ENCODE results near the gene FCRL6.
A peak's percentile ranks its signal among the peaks of the same experiment; 100 is the strongest.

Gene FCRL6

GRCh38 chr1:159781992-159782391 lies 20.2 kb upstream of the FCRL6 start:
- no peaks in the 10 kb centered on the region for H3K9me3 ChIP-seq (ENCODE audit: control insufficient read depth, low read length)
- H3K18ac ChIP-seq (ENCODE audit: low read depth in 1 of 2, low read length in 2 of 2), result no peak overlapping the region
- H2BK12ac ChIP-seq (ENCODE audit: low read length in 2 of 2), result no peak overlapping the region
- H3K4me1 ChIP-seq (ENCODE audit: control insufficient read depth, insufficient read depth, low read depth, low read length), result peaks cover 19% of the 10 kb centered on the region
- H3K9ac ChIP-seq (ENCODE audit: low read length), result peak overlapping the region; percentile 74
- no peak overlapping the region for H3K4me2 ChIP-seq (ENCODE audit: low read length, poor library complexity, severe bottlenecking)
- no peaks in the 10 kb centered on the region for H3K27me3 ChIP-seq (ENCODE audit: control insufficient read depth in 1 of 2, insufficient read depth in 1 of 2, low read length in 2 of 2)
- H4K91ac ChIP-seq (ENCODE audit: low read length), result no peak overlapping the region
- H2BK5ac ChIP-seq (ENCODE audit: low read depth, low read length, poor library complexity, severe bottlenecking), result no peak overlapping the region
- H3K27ac ChIP-seq (ENCODE audit: low read length, poor library complexity, severe bottlenecking), result no peak overlapping the region
- no peak overlapping the region for H2BK120ac ChIP-seq (ENCODE audit: low read depth, low read length)
- no peak overlapping the region for H2AK5ac ChIP-seq (ENCODE audit: low read length, severe bottlenecking)
- H3K36me3 ChIP-seq (ENCODE audit: control insufficient read depth in 1 of 2, insufficient read depth in 2 of 2, low read depth in 1 of 2, low read length in 2 of 2), result peaks cover 0 to 12% of the 10 kb centered on the region in 2 experiments
- WGBS, result 96% methylated on average over 11 of the region's 12 CpGs
- H4K8ac ChIP-seq (ENCODE audit: low read length), result no peak overlapping the region
- H3K4ac ChIP-seq (ENCODE audit: low read depth in 1 of 2, low read length in 2 of 2), result no peak overlapping the region
- H2BK15ac ChIP-seq (ENCODE audit: low read depth, poor library complexity, severe bottlenecking), result no peak overlapping the region
- no peak overlapping the region for H3K14ac ChIP-seq (ENCODE audit: low read length in 2 of 2)
- peaks cover 23% of the 10 kb centered on the region for H3K79me1 ChIP-seq (replicated peaks; ENCODE audit: low read length, poor library complexity, severe bottlenecking)
- H2AFZ ChIP-seq (ENCODE audit: low read depth, low read length), result no peak overlapping the region
- H3K23ac ChIP-seq (ENCODE audit: low read length in 2 of 2), result no peak overlapping the region
- peak overlapping the region in 1 of 2 experiments; percentile 85 for H3K4me3 ChIP-seq (ENCODE audit: insufficient read depth in 1 of 2, low read depth in 1 of 2, low read length in 2 of 2)
- no peak for DNase-seq

- H2AK5ac ChIP-seq (ENCODE audit: low read length, severe bottlenecking), result no peak overlapping the region
- H3K9me3 ChIP-seq (ENCODE audit: control insufficient read depth, low read length), result no peaks in the 10 kb centered on the region
- H4K91ac ChIP-seq (ENCODE audit: low read length), result no peak overlapping the region
- no peak overlapping the region for H3K27ac ChIP-seq (ENCODE audit: low read length, poor library complexity, severe bottlenecking)
- no peak overlapping the region for H2AFZ ChIP-seq (ENCODE audit: low read depth, low read length)
- peaks cover 0 to 12% of the 10 kb centered on the region in 2 experiments for H3K36me3 ChIP-seq (ENCODE audit: control insufficient read depth in 1 of 2, insufficient read depth in 2 of 2, low read depth in 1 of 2, low read length in 2 of 2)
- no peak overlapping the region for H2BK120ac ChIP-seq (ENCODE audit: low read depth, low read length)
- no peaks in the 10 kb centered on the region for H3K27me3 ChIP-seq (ENCODE audit: control insufficient read depth in 1 of 2, insufficient read depth in 1 of 2, low read length in 2 of 2)
- peaks cover 19% of the 10 kb centered on the region for H3K4me1 ChIP-seq (ENCODE audit: control insufficient read depth, insufficient read depth, low read depth, low read length)
- H3K4me2 ChIP-seq (ENCODE audit: low read length, poor library complexity, severe bottlenecking), result no peak overlapping the region
- H2BK5ac ChIP-seq (ENCODE audit: low read depth, low read length, poor library complexity, severe bottlenecking), result no peak overlapping the region
- DNase-seq, result no peak
- H2BK12ac ChIP-seq (ENCODE audit: low read length in 2 of 2), result no peak overlapping the region
- WGBS, result 44% methylated on average over 1 of the region's 1 CpG
- no peak overlapping the region for H4K8ac ChIP-seq (ENCODE audit: low read length)
- H3K9ac ChIP-seq (ENCODE audit: low read length), result no peak overlapping the region
- no peak overlapping the region for H3K18ac ChIP-seq (ENCODE audit: low read depth in 1 of 2, low read length in 2 of 2)
- H3K23ac ChIP-seq (ENCODE audit: low read length in 2 of 2), result no peak overlapping the region
- no peak overlapping the region for H3K14ac ChIP-seq (ENCODE audit: low read length in 2 of 2)
- H2BK15ac ChIP-seq (ENCODE audit: low read depth, poor library complexity, severe bottlenecking), result no peak overlapping the region
- peaks cover 23% of the 10 kb centered on the region for H3K79me1 ChIP-seq (replicated peaks; ENCODE audit: low read length, poor library complexity, severe bottlenecking)
- no peak overlapping the region for H3K4ac ChIP-seq (ENCODE audit: low read depth in 1 of 2, low read length in 2 of 2)
- H3K4me3 ChIP-seq (ENCODE audit: insufficient read depth in 1 of 2, low read depth in 1 of 2, low read length in 2 of 2), result no peak overlapping the region
These were observed 18.4 kb upstream of the FCRL6 start for GRCh38 chr1:159783724-159784123.

GRCh38 chr1:159786465-159786864 lies 15.7 kb upstream of the FCRL6 start:
- H3K27me3 ChIP-seq (ENCODE audit: control insufficient read depth in 1 of 2, insufficient read depth in 1 of 2, low read length in 2 of 2), result peaks cover 2 to 4% of the 10 kb centered on the region in 2 experiments
- H2BK15ac ChIP-seq (ENCODE audit: low read depth, poor library complexity, severe bottlenecking), result no peak overlapping the region
- no peak overlapping the region for H4K91ac ChIP-seq (ENCODE audit: low read length)
- no peak overlapping the region for H3K27ac ChIP-seq (ENCODE audit: low read length, poor library complexity, severe bottlenecking)
- H3K36me3 ChIP-seq (ENCODE audit: control insufficient read depth in 1 of 2, insufficient read depth in 2 of 2, low read depth in 1 of 2, low read length in 2 of 2), result peaks cover 0 to 12% of the 10 kb centered on the region in 2 experiments
- no peak overlapping the region for H3K14ac ChIP-seq (ENCODE audit: low read length in 2 of 2)
- H2BK120ac ChIP-seq (ENCODE audit: low read depth, low read length), result no peak overlapping the region
- H3K18ac ChIP-seq (ENCODE audit: low read depth in 1 of 2, low read length in 2 of 2), result no peak overlapping the region
- no peak overlapping the region for H3K4ac ChIP-seq (ENCODE audit: low read depth in 1 of 2, low read length in 2 of 2)
- H3K9ac ChIP-seq (ENCODE audit: low read length), result no peak overlapping the region
- no peak overlapping the region for H3K4me2 ChIP-seq (ENCODE audit: low read length, poor library complexity, severe bottlenecking)
- no peak overlapping the region for H4K8ac ChIP-seq (ENCODE audit: low read length)
- no peak overlapping the region for H3K23ac ChIP-seq (ENCODE audit: low read length in 2 of 2)
- peaks cover 13% of the 10 kb centered on the region for H3K4me1 ChIP-seq (ENCODE audit: control insufficient read depth, insufficient read depth, low read depth, low read length)
- no peak for DNase-seq
- no peak overlapping the region for H2AFZ ChIP-seq (ENCODE audit: low read depth, low read length)
- no peak overlapping the region for H2BK12ac ChIP-seq (ENCODE audit: low read length in 2 of 2)
- 92% methylated on average over 2 of the region's 3 CpGs for WGBS
- H3K79me1 ChIP-seq (replicated peaks; ENCODE audit: low read length, poor library complexity, severe bottlenecking), result peaks cover 16% of the 10 kb centered on the region
- no peak overlapping the region for H3K4me3 ChIP-seq (ENCODE audit: insufficient read depth in 1 of 2, low read depth in 1 of 2, low read length in 2 of 2)
- H2BK5ac ChIP-seq (ENCODE audit: low read depth, low read length, poor library complexity, severe bottlenecking), result no peak overlapping the region
- no peak overlapping the region for H2AK5ac ChIP-seq (ENCODE audit: low read length, severe bottlenecking)
- H3K9me3 ChIP-seq (ENCODE audit: control insufficient read depth, low read length), result no peaks in the 10 kb centered on the region

- Histone ChIP-seq H4K8ac (ENCODE audit: low read length) (no peak overlapping the region), H3K27ac (ENCODE audit: low read length, poor library complexity, severe bottlenecking) (no peak overlapping the region), H3K27me3 (ENCODE audit: control insufficient read depth in 1 of 2, insufficient read depth in 1 of 2, low read length in 2 of 2) (peaks cover 8 to 9% of the 10 kb centered on the region in 2 experiments), H3K4me2 (ENCODE audit: low read length, poor library complexity, severe bottlenecking) (no peak overlapping the region), H3K23ac (ENCODE audit: low read length in 2 of 2) (no peak overlapping the region), H3K4me1 (ENCODE audit: control insufficient read depth, insufficient read depth, low read depth, low read length) (peaks cover 10% of the 10 kb centered on the region), H2BK12ac (ENCODE audit: low read length in 2 of 2) (no peak overlapping the region), H2BK120ac (ENCODE audit: low read depth, low read length) (no peak overlapping the region), H2AK5ac (ENCODE audit: low read length, severe bottlenecking) (no peak overlapping the region), H3K4me3 (ENCODE audit: insufficient read depth in 1 of 2, low read depth in 1 of 2, low read length in 2 of 2) (no peak overlapping the region), H3K36me3 (ENCODE audit: control insufficient read depth in 1 of 2, insufficient read depth in 2 of 2, low read depth in 1 of 2, low read length in 2 of 2) (peaks cover 0 to 10% of the 10 kb centered on the region in 2 experiments), H3K9me3 (ENCODE audit: control insufficient read depth, low read length) (no peaks in the 10 kb centered on the region), H2AFZ (ENCODE audit: low read depth, low read length) (no peak overlapping the region), H4K91ac (ENCODE audit: low read length) (no peak overlapping the region), H3K4ac (ENCODE audit: low read depth in 1 of 2, low read length in 2 of 2) (no peak overlapping the region), H3K14ac (ENCODE audit: low read length in 2 of 2) (no peak overlapping the region), H3K79me1 (replicated peaks; ENCODE audit: low read length, poor library complexity, severe bottlenecking) (peaks cover 13% of the 10 kb centered on the region), H2BK15ac (ENCODE audit: low read depth, poor library complexity, severe bottlenecking) (no peak overlapping the region), H3K18ac (ENCODE audit: low read depth in 1 of 2, low read length in 2 of 2) (no peak overlapping the region), H2BK5ac (ENCODE audit: low read depth, low read length, poor library complexity, severe bottlenecking) (no peak overlapping the region), H3K9ac (ENCODE audit: low read length) (no peak overlapping the region)
- no peak for DNase-seq
- WGBS, result 83% methylated on average over 3 of the region's 3 CpGs
These were observed 15.2 kb upstream of the FCRL6 start for GRCh38 chr1:159786966-159787365.
